K562 (cell line): ENCODE data around the gene TRPM4. TPM values are rescaled to one million over a fixed set of nuclear protein-coding genes. Genes with fewer than 3 reads are reported as not detected.
A peak's percentile ranks its signal among the peaks of the same experiment; 100 is the strongest.

Experiments used
- ATAC-seq: fragments of 200-7000 bp; cut with Tn5 transposase; 3 replicates; pipeline ENCODE4 v1.9.1; 2020; ENCODE audit warnings: moderate library complexity
- BruUV-seq: library from RNA; stranded (reverse); fragments of 400-500 nt; replicated peaks from 2 replicates; lab custom pipeline; 2021; lab: Mats Ljungman, UMichigan
- CTCF ChIA-PET: fragments of 300-600 bp; formaldehyde crosslinking; extraction: SDS; loops from one replicate; lab custom pipeline; 2021; ENCODE audit warnings: low intra/inter-chr PET ratio; lab: Yijun Ruan, JAX
- POLR2A ChIA-PET: fragments of 300-600, 350-650 bp; sonication (Branson Sonifier 250); formaldehyde crosslinking; extraction: SDS; loops from one replicate; lab custom pipeline; 2021; ENCODE audit warnings: antibody characterized with exemption, inconsistent platforms; lab: Yijun Ruan, JAX
- DNase-seq, 4 experiments: peaks; one replicate each; pipeline versions ENCODE4 v3.0.0 to v3.0.0-alpha.2; 2011 to 2018; ENCODE audit warnings: low spot score in 3 of 4, mixed read lengths in 3 of 4; ENCODE audit errors: extremely low read depth in 1 of 4
- FAIRE-seq: peaks from 2 replicates; lab custom pipeline; 2011; peaks lifted over from hg19 to GRCh38; lab: Jason Lieb, UNC
- H2AFZ ChIP-seq: 2 replicates; pipeline ENCODE4 v1.6.0; 2011; ENCODE audit warnings: low read depth, low read length, control low read depth, inconsistent platforms
- H3K27ac ChIP-seq: fragments of 200-600 bp; 3 replicates; pipeline ENCODE4 v1.8.0; 2011; ENCODE audit warnings: low read depth, mild to moderate bottlenecking, control low read depth, inconsistent platforms, low read length, moderate library complexity, mixed read lengths; ENCODE audit errors: extremely low read depth
- H3K27me3 ChIP-seq, 2 experiments: fragments of 300-600 bp in 1 of 2; 2 replicates in 1 of 2; 3 replicates in 1 of 2; pipeline versions ENCODE4 v1.6.0 to v1.8.0; 2011; ENCODE audit warnings: inconsistent platforms in 2 of 2, low read length in 2 of 2, mild to moderate bottlenecking in 1 of 2, mixed read lengths in 1 of 2, moderate library complexity in 1 of 2; ENCODE audit not compliant: control insufficient read depth in 2 of 2, insufficient read depth in 2 of 2
- H3K36me3 ChIP-seq: fragments of 300-600 bp; 3 replicates; pipeline ENCODE4 v1.8.0; 2011; ENCODE audit warnings: mild to moderate bottlenecking, low read length, inconsistent platforms; ENCODE audit not compliant: control insufficient read depth, insufficient read depth
- H3K4me1 ChIP-seq, 2 experiments: fragments of 200-600 bp in 1 of 2; replicated peaks in 1 of 2; 2 replicates in 1 of 2; 3 replicates in 1 of 2; pipeline versions ENCODE4 v1.5.1 to v1.8.0; 2011; ENCODE audit warnings: inconsistent platforms in 2 of 2, low read length in 2 of 2, mild to moderate bottlenecking in 1 of 2, mixed read lengths in 1 of 2, moderate library complexity in 1 of 2; ENCODE audit not compliant: control insufficient read depth in 2 of 2, insufficient read depth in 2 of 2
- H3K4me2 ChIP-seq: 2 replicates; pipeline ENCODE4 v1.6.1; 2011; ENCODE audit warnings: low read length, control low read depth, inconsistent platforms, mixed read lengths; ENCODE audit not compliant: insufficient read depth
- H3K4me3 ChIP-seq: fragments of 200-600 bp; sonication (generic), shearing (Covaris generic); 2 replicates; pipeline ENCODE4 v1.5.1; 2016; ENCODE audit warnings: control low read depth, inconsistent platforms
- H3K79me2 ChIP-seq: fragments of 200-600 bp; 3 replicates; pipeline ENCODE4 v1.8.0; 2011; ENCODE audit warnings: low read length, inconsistent platforms; ENCODE audit not compliant: control insufficient read depth, insufficient read depth
- H3K9ac ChIP-seq, 2 experiments: 2 replicates each; pipeline versions ENCODE4 v1.6.0 to v1.6.1; 2011; ENCODE audit warnings: low read depth in 2 of 2, low read length in 2 of 2, control low read depth in 1 of 2, inconsistent platforms in 1 of 2, mild to moderate bottlenecking in 1 of 2, mixed read lengths in 1 of 2; ENCODE audit not compliant: insufficient read depth in 1 of 2
- H3K9me1 ChIP-seq: one replicate; pipeline ENCODE4 v1.6.0; 2011; ENCODE audit warnings: inconsistent platforms, mild to moderate bottlenecking, low read length, moderate library complexity; ENCODE audit not compliant: control insufficient read depth, insufficient read depth
- H3K9me3 ChIP-seq: replicated peaks from 2 replicates; pipeline ENCODE4 v1.5.1; 2011; ENCODE audit warnings: low read depth, low read length, inconsistent platforms; ENCODE audit not compliant: control insufficient read depth, insufficient read depth
- H4K20me1 ChIP-seq: replicated peaks from 2 replicates; pipeline ENCODE4 v1.6.1; 2011; ENCODE audit warnings: low read length, inconsistent platforms, mixed read lengths; ENCODE audit not compliant: control insufficient read depth, insufficient read depth
- PHF20 ChIP-seq: fragments of 450-650 bp; IDR thresholded peaks from 2 replicates; pipeline ENCODE4 v1.6.1; 2018; ENCODE audit not compliant: partially characterized antibody
- POLR2G ChIP-seq: fragments of 200-400 bp; formaldehyde crosslinking; IDR thresholded peaks from 2 replicates; pipeline ENCODE4 v1.6.1; 2017; ENCODE audit warnings: low read depth, mild to moderate bottlenecking, antibody characterized with exemption, low read length, moderate library complexity
- WGBS: fragments of 100-300 bp; shearing (Covaris generic); methylation state at CpG from one replicate; pipeline ENCODE4 v1.1.6; 2016; ENCODE audit warnings: low coverage, mixed read lengths; ENCODE audit not compliant: insufficient coverage; ENCODE audit errors: missing lambda C conversion rate; 5-methylcytosine and 5-hydroxymethylcytosine counted together
- in situ Hi-C: fragments of 300-500 bp; cut with MboI; formaldehyde crosslinking; loops from 4 replicates; pipeline ENCODE4 v1.15.0; 2018; ENCODE audit warnings: inconsistent platforms, mixed read lengths
- intact Hi-C: fragments of 100-400 bp; cut with micrococcal nuclease; formaldehyde crosslinking; loops from 2 replicates; pipeline ENCODE4 v1.14.2; 2022
- polyA plus RNA-seq, 8 experiments: library from polyadenylated mRNA; depleted of rRNA in 4 of 8; stranded (reverse) in 5 of 8; unstranded in 3 of 8; fragments of >200 nt; fragmentation: Nextera tagmentation in 2 of 8; fragmentation: Illumina TruSeq in 1 of 8; extraction: Ambion mirVana in 2 of 8; extraction: Trizol in 1 of 8; gene quantifications; 2 replicates each; pipeline versions ENCODE4 v1.2.1 to v1.2.3, GENCODE V29; 2011 to 2014; ENCODE audit warnings: inconsistent platforms in 1 of 8, missing spikeins in 1 of 8
- total RNA-seq, 7 experiments: library from RNA; depleted of rRNA in 6 of 7; stranded (reverse); fragments of >200 nt in 6 of 7; fragmentation: Illumina TruSeq in 2 of 7; extraction: Trizol in 2 of 7; gene quantifications; 2 replicates each; pipeline versions ENCODE4 v1.2.1 to v1.2.3, GENCODE V29; 2011 to 2021; ENCODE audit warnings: low replicate concordance in 1 of 7

TRPM4 gene
- total and polyA plus RNA-seq, 9 of the 15 experiments (the other 6 are each of a cell fraction or from before 2014, with no cell fraction given) = 6.5 to 45.4 (median 15.2) TPM

GRCh38 chr19:49196527-49197240 is 39.1 kb downstream of the TRPM4 start:
- 88% methylated on average over 30 of the region's 40 CpGs for WGBS
- no peak for FAIRE-seq
- Histone ChIP-seq H3K4me2 (no peak overlapping the region), H3K4me1 (peaks cover 0 to 11% of the 10 kb centered on the region in 2 experiments; a peak in 3 of 5 replicates), H3K27me3 (no peaks in the 10 kb centered on the region), H3K36me3 (peaks cover 14% of the 10 kb centered on the region; the same call in 2 of the 3 replicates)
- no peak for ATAC-seq
- CTCF ChIA-PET = interaction anchor here (0.7 kb wide), 1 partner anchor 137 kb away, joined by 5 read pairs; no protein-coding TSS in a partner anchor
- TF ChIP-seq PHF20 (no peak), POLR2G (0 out of 2 replicates have a peak, but pooled peaks have one; percentile 10)
- TF ChIP-seq, all 486 proteins: peak for 1
- POLR2A ChIA-PET = interaction anchor here (1.6 kb wide), 1 partner anchor 10 kb away, joined by 4 read pairs; no protein-coding TSS in a partner anchor
- no peaks in the 10 kb centered on the region for H3K9me1 ChIP-seq
- H3K9me3 ChIP-seq = no peaks in the 10 kb centered on the region
- in situ Hi-C loops (no loop called here), intact Hi-C loops (no loop called here)
- H2AFZ ChIP-seq = no peak overlapping the region
- DNase-seq = peak in 3 of 4 experiments; percentile 2 to 3 (median 2)
- BruUV-seq = no TSS peak
- no peak overlapping the region for H3K4me3 ChIP-seq
- H3K79me2 ChIP-seq = no peaks in the 10 kb centered on the region
- no peak overlapping the region for H3K27ac ChIP-seq
- no peaks in the 10 kb centered on the region for H4K20me1 ChIP-seq
- H3K9ac ChIP-seq = no peak overlapping the region
